LHCN-M2 (cell line): Measurements from ENCODE around the gene AMH. TPM values are rescaled to one million over a fixed set of nuclear protein-coding genes. Genes with fewer than 3 reads are reported as not detected.

ENCODE experiments used
- DNase-seq: peaks from one replicate; pipeline ENCODE4 v3.0.0-alpha.2; 2012; ENCODE audit warnings: low read depth
- total RNA-seq: library from RNA; depleted of rRNA; stranded (reverse); fragments of >200 nt; gene quantifications from 2 replicates; pipeline ENCODE4 v1.2.3, GENCODE V29; 2014

Gene AMH
- total RNA-seq, 1 experiment from 2014 or later: 13.8 TPM

GRCh38 chr19:2221250-2221831 is 27.8 kb upstream of the AMH start:
- DNase-seq: no peak

DNA sequence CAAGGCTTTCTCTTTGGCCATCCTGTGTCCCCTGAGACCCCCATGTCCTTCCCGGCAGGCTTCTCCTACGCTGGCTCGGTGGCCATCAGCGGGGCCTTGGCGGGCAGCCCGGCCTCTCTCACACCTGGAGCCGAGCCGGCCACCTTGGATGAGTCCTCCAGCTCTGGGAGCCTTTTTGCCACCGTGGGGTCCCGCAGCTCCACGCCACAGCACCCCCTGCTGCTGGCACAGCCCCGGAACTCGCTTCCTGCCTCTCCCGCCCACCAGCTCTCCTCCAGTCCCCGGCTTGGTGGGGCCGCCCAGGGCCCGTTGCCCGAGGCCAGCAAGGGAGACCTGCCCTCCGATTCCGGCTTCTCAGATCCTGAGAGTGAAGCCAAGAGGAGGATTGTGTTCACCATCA is 27.2 kb upstream of the AMH start:
- no peak for DNase-seq

GRCh38 chr19:2223391-2223790 is 25.7 kb upstream of the AMH start:
- DNase-seq: no peak

GRCh38 chr19:2223959-2224358 is 25.2 kb upstream of the AMH start:
- DNase-seq: no peak

DNA sequence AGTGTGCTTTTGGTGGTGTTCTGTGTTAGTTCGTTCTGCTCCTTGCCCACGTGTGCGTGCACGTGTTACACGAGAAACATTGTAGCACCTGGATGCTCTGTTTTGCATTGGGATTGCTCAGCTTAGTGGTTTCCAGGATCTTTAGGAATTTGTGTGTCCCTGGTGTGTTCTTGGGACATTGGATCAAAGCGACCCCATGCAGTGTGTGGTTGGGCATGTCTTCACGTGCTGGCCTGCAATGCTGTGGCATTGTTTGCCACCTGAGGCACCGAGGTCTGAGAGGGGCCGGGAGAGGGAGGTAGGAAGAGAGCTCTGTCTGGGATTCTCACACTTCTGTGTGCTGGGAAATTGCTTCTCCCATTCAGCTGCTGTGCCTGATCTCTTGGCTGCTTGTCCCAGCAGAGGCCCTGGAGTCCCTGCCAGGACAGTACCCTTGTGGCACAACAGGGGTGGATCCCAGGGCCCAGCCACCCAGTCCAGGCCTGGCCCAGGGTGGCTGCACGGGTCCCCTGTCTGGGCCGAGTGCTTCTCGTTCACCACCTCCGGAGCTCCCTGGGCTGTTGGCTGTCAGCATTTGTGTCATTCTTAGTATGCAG is 24.3 kb upstream of the AMH start:
- no peak for DNase-seq

DNA sequence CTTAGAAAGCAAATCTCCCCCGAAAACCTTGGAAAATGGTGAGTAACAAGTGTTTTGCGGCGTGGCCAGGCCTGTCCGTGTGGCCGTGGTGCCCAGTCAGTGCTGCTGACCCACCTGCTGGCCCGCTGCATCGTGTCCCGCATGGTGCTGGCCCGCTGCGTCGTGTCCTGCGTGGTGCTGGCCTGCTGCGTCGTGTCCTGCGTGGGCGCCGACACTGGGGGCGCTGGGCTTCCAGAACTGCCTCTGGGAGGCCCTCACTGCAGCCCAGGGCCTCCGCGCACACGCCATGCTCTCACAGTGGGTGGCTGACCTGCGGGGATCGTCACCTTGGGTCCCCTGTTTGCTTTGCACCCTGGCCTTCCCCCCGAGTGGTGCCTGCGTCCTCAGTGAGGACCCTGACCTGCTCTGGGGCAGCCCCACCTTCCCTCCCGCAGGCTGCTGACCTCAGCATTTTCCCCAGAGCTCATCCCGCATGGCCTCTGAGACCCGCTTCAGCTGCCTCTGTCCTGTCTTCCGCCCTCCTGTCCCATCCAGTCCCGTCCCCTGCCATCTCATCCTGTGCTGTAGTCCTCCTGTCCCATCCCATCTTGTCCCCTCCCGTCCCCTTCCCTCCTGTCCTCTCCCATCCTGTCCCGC is 23.6 kb upstream of the AMH start:
- DNase-seq: no peak

DNA sequence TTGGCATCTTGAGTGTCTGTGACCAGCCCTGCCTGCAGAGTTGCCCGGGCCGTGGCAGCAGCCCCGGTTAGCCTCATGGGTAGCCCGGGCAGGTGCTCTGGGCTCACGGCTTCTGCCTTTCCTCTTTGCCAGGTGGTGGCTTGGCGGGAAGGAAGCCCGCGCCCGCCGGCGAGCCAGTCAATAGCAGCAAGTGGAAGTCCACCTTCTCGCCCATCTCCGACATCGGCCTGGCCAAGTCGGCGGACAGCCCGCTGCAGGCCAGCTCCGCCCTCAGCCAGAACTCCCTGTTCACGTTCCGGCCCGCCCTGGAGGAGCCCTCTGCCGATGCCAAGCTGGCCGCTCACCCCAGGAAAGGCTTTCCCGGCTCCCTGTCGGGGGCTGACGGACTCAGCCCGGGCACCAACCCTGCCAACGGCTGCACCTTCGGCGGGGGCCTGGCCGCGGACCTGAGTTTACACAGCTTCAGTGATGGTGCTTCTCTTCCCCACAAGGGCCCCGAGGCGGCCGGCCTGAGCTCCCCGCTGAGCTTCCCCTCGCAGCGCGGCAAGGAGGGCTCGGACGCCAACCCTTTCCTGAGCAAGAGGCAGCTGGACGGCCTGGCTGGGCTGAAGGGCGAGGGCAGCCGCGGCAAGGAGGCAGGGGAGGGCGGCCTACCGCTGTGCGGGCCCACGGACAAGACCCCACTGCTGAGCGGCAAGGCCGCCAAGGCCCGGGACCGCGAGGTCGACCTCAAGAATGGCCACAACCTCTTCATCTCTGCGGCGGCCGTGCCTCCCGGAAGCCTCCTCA is 22.9 kb upstream of the AMH start:
- DNase-seq: no peak

GRCh38 chr19:2226840-2227360 is 22.2 kb upstream of the AMH start:
- no peak for DNase-seq

DNA sequence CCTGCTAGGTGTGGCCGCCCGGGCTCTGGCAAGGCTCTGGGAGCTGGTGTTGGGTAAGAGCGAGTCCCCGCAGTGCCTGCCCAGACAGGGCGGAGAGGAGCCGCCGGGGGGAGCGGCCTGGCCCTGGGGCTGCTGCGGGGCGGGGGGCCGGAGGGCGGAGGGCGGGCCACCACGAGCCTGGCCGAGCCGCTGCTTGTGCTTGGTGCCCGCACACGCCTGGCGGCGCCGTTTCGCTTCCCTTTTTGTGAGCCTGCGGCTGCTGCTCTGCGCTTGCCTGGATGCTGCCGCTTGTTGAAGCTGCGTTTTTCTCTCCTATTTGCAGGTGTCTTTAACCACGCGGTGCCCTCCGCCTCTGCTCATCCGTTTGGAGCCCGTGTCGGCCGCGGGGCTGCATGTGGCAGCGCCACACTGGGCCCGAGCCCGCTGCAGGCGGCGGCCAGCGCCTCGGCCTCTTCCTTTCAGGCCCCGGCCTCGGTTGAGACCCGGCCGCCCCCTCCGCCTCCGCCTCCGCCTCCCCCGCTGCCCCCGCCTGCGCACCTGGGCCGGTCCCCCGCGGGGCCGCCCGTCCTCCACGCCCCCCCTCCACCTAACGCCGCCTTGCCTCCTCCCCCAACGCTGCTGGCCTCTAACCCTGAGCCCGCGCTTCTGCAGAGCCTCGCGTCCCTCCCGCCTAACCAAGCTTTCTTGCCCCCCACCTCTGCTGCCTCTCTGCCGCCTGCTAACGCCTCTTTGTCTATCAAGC is 21.5 kb upstream of the AMH start:
- DNase-seq: no peak

- no peak for DNase-seq
Measured at GRCh38 chr19:2228157-2229030, 20.7 kb upstream of the AMH start.

DNA sequence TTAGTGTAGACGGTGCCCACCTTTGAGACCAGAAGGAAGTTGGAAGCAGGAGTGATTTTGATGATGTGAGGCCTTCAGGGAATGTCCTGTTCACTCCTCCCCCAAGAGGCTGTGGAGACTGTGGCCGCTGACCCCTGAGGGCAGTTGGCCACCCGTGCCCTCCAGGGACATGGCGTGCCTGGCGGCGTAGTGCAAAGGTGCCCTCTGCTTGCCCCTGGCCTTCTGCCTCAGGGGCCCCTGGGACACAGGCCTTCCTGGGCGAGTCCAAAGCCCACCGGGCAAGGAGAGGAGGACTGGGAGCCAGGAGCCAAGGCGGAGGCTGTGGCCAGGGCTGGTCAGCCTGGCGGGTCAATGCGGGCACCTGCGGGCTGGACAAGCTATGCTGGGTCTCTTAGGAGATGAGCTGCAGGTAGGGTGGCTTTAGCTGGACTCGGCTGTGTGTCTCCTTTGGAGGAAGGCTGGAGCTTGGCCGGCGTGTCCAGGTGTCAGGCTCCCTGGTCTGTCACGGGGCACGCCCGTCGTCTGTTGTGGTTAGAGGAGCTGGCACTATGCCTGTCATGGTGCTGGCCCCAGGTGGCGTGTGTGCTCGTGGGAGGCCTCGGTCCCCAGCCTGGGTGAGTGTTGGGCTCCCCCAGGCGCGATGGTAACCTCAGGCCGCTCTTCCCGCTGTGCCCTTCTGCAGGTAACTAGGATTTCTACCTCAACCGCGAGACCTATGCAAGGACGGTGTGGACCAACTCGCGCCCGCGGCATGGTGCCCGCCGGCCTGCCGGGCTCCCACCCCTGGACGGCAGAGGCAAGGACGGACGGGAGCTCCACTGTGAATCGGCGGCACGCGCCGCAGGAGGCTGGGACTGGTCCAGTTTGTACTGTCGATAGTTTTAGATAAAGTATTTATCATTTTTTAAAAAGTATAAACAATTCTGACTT is 19.8 kb upstream of the AMH start:
- no peak for DNase-seq

DNA sequence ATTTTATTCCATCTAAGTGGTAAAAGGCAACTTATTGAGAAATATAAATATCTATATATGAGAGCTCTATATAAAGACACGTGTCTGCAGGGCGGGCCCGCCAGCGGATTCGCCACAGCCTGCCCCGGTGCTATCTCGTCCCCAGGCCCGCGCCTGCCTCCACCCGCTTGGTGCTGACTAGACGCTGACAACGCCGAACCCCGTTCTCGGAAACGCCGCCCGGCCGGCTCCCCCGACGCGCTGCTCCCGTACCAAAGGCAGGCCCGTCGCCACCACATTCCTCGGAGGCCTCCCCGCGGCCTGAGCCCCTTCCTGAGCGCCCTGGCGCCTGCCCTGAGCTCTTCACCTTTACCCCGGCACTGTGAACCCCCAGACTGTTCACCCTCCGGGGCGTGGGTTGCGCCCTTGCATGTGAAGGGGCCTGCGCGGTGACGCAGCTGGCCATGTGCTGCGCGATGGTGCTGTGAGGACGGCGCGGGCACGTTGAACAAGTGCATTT is 19.0 kb upstream of the AMH start:
- no peak for DNase-seq

DNA sequence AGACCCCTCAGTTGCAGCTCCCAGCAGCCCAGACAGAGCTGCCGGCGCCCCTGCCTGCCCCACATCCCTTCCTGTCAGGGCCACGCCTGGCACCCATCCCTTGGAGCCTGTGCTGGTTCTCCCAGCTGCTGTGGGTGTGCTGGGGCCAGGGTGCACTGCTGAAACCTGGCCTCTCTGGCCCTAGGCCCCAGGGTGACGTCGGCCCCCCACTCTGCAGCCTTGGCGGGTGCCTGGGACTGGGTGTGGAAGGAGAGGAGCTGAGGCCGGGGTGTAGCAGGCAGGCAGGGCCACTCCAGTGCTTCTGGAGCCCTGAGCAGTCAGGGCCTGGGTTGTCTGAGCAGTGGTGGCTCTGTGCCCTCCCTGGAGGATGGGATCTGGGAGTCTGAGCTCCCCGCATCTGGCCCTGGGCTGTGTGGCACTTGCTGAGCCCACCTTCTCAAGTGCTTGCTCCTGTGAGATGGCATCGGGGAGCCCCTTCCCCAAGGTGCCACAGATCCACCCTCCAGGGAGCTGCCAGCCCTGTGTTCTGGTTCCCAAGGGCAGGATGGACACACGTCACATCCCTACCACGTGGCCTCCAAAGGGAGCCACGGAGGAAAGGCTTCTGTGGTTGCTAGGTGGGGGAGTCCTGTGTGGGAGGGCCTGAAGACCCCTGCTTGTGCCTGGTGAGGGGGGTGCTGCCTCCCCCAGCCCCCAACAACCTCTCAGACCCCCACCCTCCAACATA is 18.2 kb upstream of the AMH start:
- no peak for DNase-seq

- no peak for DNase-seq
Measured at GRCh38 chr19:2231621-2232221, 17.4 kb upstream of the AMH start.

- no peak for DNase-seq
Measured at GRCh38 chr19:2232286-2233151, 16.6 kb upstream of the AMH start.

DNA sequence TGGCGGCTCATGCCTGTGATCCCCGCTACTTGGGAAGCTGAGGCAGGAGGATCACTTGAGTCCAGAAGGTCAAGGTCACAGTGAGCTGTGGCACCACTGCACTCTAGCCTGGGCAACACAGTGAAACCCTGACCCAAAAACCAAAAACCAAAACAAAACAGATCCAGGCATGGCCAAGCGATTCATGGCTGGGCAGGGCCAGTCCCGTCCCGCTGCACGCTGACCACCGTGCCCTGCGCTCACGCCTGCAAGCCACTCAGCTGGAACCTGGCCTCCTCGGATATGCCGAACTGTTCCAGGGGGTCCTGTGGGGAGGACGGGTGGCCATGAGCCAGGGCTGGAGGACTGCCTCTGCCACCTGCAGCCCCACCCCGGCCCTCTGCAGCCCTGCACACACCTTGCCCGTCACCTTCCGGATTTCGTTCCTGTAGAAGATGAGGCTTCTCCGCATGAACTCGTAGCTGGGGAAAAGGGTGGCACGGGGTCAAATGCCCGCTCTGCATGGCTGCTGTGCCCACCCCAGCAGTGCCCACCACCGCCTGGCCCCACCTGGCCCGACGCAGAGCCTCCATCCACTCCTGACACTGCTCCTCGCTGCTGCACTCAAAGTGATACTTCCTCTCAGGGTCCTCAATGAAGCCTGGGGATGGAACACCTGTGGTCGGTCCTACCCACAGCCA is 15.4 kb upstream of the AMH start:
- no peak for DNase-seq

GRCh38 chr19:2234996-2235380 is 14.1 kb upstream of the AMH start:
- no peak for DNase-seq
